Skeletal muscle satellite cell (primary cell): ENCODE measurements around the gene EYA4.

Experiments used
- H3K27me3 ChIP-seq: 2 replicates; pipeline ENCODE4 v1.7.0; 2013; ENCODE audit warnings: low read length; ENCODE audit not compliant: control insufficient read depth, insufficient read depth
- H3K36me3 ChIP-seq: 2 replicates; pipeline ENCODE4 v1.7.0; 2013; ENCODE audit warnings: mild to moderate bottlenecking, control low read depth, low read length; ENCODE audit not compliant: insufficient read depth
- H3K4me1 ChIP-seq: 2 replicates; pipeline ENCODE4 v1.7.0; 2013; ENCODE audit warnings: low read length; ENCODE audit not compliant: control insufficient read depth, insufficient read depth
- H3K4me2 ChIP-seq: 2 replicates; pipeline ENCODE4 v1.7.0; 2013; ENCODE audit warnings: mild to moderate bottlenecking, low read length
- H3K4me3 ChIP-seq: 2 replicates; pipeline ENCODE4 v1.7.0; 2013; ENCODE audit warnings: low read length
- H3K9ac ChIP-seq: 2 replicates; pipeline ENCODE4 v1.7.0; 2013; ENCODE audit warnings: mild to moderate bottlenecking, low read depth, low read length, moderate library complexity
- H3K9me3 ChIP-seq: replicated peaks from 2 replicates; pipeline ENCODE4 v1.7.0; 2013; ENCODE audit warnings: mild to moderate bottlenecking, control low read depth, low read length

Gene EYA4

DNA sequence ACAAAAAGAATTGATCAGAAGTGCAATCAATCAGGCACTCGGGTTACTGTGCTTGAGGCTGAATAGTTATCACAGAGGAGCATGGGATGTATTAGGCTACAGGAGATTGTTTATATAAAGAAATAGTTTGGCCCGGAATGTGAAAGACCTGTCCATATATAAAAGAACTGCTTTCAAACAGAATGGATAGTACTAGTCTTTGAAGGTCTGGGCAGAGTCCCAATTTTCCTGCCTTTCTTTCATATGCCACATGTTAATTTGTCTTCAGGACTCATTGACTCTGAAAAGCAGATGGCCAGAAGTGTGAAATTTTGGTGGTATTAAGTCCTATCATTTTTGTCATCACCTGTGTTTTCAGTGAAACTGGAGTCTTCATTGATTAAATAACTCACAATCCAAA, 314.5 kb downstream of the EYA4 start:
- no peaks in the 10 kb centered on the region for H3K36me3 ChIP-seq
- H3K9ac ChIP-seq = no peak overlapping the region
- no peak overlapping the region for H3K4me3 ChIP-seq
- H3K9me3 ChIP-seq = no peaks in the 10 kb centered on the region
- H3K4me1 ChIP-seq = peaks cover 16% of the 10 kb centered on the region
- H3K27me3 ChIP-seq = no peaks in the 10 kb centered on the region
- no peak overlapping the region for H3K4me2 ChIP-seq

GRCh38 chr6:133559926-133560325, 318.8 kb downstream of the EYA4 start:
- H3K9me3 ChIP-seq = no peaks in the 10 kb centered on the region
- no peaks in the 10 kb centered on the region for H3K27me3 ChIP-seq
- H3K4me3 ChIP-seq = no peak overlapping the region
- no peaks in the 10 kb centered on the region for H3K36me3 ChIP-seq
- H3K4me2 ChIP-seq = no peak overlapping the region
- no peak overlapping the region for H3K9ac ChIP-seq
- H3K4me1 ChIP-seq = no peaks in the 10 kb centered on the region

- H3K4me3 ChIP-seq = no peak overlapping the region
- peaks cover 23% of the 10 kb centered on the region for H3K4me1 ChIP-seq
- H3K27me3 ChIP-seq = no peaks in the 10 kb centered on the region
- H3K9me3 ChIP-seq = no peaks in the 10 kb centered on the region
- H3K4me2 ChIP-seq = no peak overlapping the region
- H3K9ac ChIP-seq = no peak overlapping the region
- no peaks in the 10 kb centered on the region for H3K36me3 ChIP-seq
Measured at GRCh38 chr6:133567636-133568035, 326.5 kb downstream of the EYA4 start.

DNA sequence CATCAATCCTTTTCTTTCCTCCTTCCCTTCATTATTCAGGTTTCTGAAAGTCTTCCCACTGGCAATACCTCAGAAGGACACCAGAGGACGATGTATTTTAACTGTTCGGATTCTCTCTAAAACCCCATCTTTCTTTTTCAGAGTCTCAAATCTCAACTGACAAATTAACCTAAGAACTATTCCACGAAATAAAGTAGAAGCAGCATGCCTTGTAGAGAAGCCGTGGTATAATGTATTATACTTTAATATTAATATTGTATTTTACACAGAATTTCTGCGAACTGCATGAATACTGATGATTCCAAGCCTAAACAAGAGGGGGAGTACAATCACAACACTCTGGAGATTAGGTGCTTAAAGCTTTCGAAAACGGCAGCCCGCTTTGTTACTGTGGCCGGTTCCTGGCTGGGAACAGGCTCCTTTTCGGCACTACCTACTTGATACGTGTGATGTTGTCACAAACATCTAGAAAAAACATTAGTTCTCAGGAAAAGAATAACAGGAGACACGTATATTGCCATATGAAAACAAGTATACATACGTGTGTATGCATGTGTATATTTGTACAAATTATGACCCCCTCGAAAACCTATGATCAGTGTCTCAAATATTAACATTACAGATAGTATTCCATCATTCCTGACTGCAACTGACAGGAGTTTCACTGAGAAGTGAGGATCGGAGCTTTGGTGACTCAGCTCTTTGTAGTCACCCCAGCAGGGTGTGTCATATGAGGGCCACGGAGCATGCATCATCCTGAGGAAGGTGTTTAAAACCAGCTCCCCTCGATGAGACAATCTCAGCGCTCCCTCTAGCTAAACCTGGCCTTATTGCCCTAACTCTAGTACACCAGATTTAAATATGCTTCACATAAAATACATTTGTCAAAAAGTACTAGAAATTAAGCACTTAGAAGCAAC, 328.1 kb downstream of the EYA4 start:
- Histone ChIP-seq H3K27me3 (no peaks in the 10 kb centered on the region), H3K4me3 (peak overlapping the region; percentile 62), H3K4me1 (peaks cover 28% of the 10 kb centered on the region), H3K4me2 (peak overlapping the region; percentile 84), H3K36me3 (no peaks in the 10 kb centered on the region), H3K9me3 (no peaks in the 10 kb centered on the region), H3K9ac (peak overlapping the region; percentile 88)

DNA sequence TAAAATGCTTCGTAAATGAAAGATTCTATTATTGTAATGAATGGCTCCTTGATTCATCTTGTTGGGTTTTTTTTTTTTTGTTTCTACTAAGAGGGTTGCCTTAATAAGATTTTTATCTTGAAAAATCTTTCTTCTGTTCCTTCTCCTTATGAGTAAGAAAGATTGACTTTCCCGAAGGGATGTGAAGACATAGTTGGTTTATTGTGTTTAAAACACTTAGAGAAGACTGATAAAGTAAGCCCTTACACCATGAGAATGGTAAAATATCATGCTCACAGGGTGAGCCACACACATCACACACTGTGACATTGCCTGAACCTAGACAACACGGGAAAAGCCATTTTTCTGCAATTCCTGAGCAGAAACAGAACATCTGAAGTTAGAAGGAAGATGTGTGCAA, 330.5 kb downstream of the EYA4 start:
- Histone ChIP-seq H3K9ac (no peak overlapping the region), H3K27me3 (no peaks in the 10 kb centered on the region), H3K4me3 (no peak overlapping the region), H3K4me1 (peaks cover 31% of the 10 kb centered on the region), H3K9me3 (no peaks in the 10 kb centered on the region), H3K4me2 (no peak overlapping the region), H3K36me3 (no peaks in the 10 kb centered on the region)

DNA sequence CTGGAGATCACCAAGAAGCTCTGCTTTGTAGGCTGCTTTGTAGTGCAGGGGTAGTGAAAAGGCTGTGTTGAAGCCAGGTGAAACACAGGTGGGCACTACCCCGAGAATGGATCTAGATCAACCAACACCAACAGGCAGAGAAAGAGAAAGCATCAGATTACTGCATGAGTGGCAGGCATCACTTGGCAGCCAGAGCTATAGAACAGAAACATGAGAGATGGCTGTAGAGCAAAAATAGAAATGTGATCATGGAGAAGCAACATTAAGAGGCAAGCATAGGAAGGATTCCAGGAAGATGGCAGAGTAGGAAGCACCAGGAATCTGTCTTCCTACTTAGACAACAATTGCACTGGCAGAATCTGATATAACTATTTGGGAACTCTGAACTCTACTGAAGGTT, 336.7 kb downstream of the EYA4 start:
- no peaks in the 10 kb centered on the region for H3K27me3 ChIP-seq
- no peak overlapping the region for H3K4me3 ChIP-seq
- H3K36me3 ChIP-seq = no peaks in the 10 kb centered on the region
- H3K4me2 ChIP-seq = no peak overlapping the region
- peaks cover 8% of the 10 kb centered on the region for H3K4me1 ChIP-seq
- H3K9me3 ChIP-seq = no peaks in the 10 kb centered on the region
- H3K9ac ChIP-seq = no peak overlapping the region
